Activated CD8-positive, alpha-beta memory T cell treated with anti-CD3 and anti-CD28 coated beads for 48 hours (primary cell): ENCODE results near the gene GSTCD.
"Not testable (repeated sequence)": the region's sequence is repeated elsewhere in the genome, so short reads cannot be mapped to it uniquely, and the experiment has no call there.

Experiments used
- DNase-seq, 3 experiments: peaks; one replicate each; pipeline ENCODE4 v3.0.0-alpha.2; 2020; ENCODE audit warnings: low read depth in 2 of 3, low spot score in 2 of 3

The GSTCD gene

GRCh38 chr4:105715692-105716278 is 7.2 kb downstream of the GSTCD start:
- DNase-seq, result no peak

GRCh38 chr4:105719204-105719603 is 10.6 kb downstream of the GSTCD start:
- DNase-seq, result no peak

GRCh38 chr4:105725623-105726022 is 17.0 kb downstream of the GSTCD start:
- no peak for DNase-seq

- DNase-seq, result not testable (repeated sequence)
Measured at GRCh38 chr4:105729895-105730294, 21.3 kb downstream of the GSTCD start.

GRCh38 chr4:105735217-105735616 is 26.6 kb downstream of the GSTCD start:
- DNase-seq, result not testable (repeated sequence)

GRCh38 chr4:105741548-105741947 is 33.0 kb downstream of the GSTCD start:
- no peak for DNase-seq

GRCh38 chr4:105748222-105748621 is 39.6 kb downstream of the GSTCD start:
- no peak for DNase-seq

GRCh38 chr4:105751718-105752299 is 43.2 kb downstream of the GSTCD start:
- no peak for DNase-seq

GRCh38 chr4:105753361-105753760 is 44.8 kb downstream of the GSTCD start:
- DNase-seq, result no peak

- DNase-seq, result no peak
Measured at GRCh38 chr4:105755375-105755774, 46.8 kb downstream of the GSTCD start.

- no peak for DNase-seq
Measured at GRCh38 chr4:105758958-105759357, 50.4 kb downstream of the GSTCD start.

- DNase-seq, result no peak
Measured at GRCh38 chr4:105765690-105766407, 57.3 kb downstream of the GSTCD start.

GRCh38 chr4:105767579-105767978 is 59.0 kb downstream of the GSTCD start:
- no peak for DNase-seq

- not testable (repeated sequence) for DNase-seq
Measured at GRCh38 chr4:105770524-105770923, 61.9 kb downstream of the GSTCD start.

- DNase-seq, result not testable (repeated sequence)
Measured at GRCh38 chr4:105772065-105772464, 63.5 kb downstream of the GSTCD start.

GRCh38 chr4:105775760-105776415 is 67.3 kb downstream of the GSTCD start:
- not testable (repeated sequence) for DNase-seq

- DNase-seq, result no peak
Measured at GRCh38 chr4:105780176-105780575, 71.6 kb downstream of the GSTCD start.

GRCh38 chr4:105784761-105785160 is 76.2 kb downstream of the GSTCD start:
- DNase-seq, result no peak

GRCh38 chr4:105785792-105786191 is 77.2 kb downstream of the GSTCD start:
- DNase-seq, result no peak

GRCh38 chr4:105786748-105787147 is 78.2 kb downstream of the GSTCD start:
- DNase-seq, result no peak

- no peak for DNase-seq
Measured at GRCh38 chr4:105797225-105797624, 88.6 kb downstream of the GSTCD start.
